Mucosa of rectum (tissue), 2 donors: ENCODE data around the gene TOR4A.
A peak's percentile ranks its signal among the peaks of the same experiment; 100 is the strongest.

Experiments
- H3K27ac ChIP-seq, 2 donors: one replicate each; pipeline ENCODE4 v1.7.0; 2013; ENCODE audit warnings: inconsistent platforms in 2 of 2, low read depth in 2 of 2, low read length in 2 of 2
- H3K27me3 ChIP-seq, 2 donors: one replicate each; pipeline ENCODE4 v1.7.0; 2013; ENCODE audit warnings: low read length in 2 of 2; ENCODE audit not compliant: control insufficient read depth in 2 of 2, insufficient read depth in 2 of 2
- H3K36me3 ChIP-seq, 2 donors: one replicate each; pipeline ENCODE4 v1.7.0; 2013; ENCODE audit warnings: low read length in 2 of 2; ENCODE audit not compliant: control insufficient read depth in 2 of 2, insufficient read depth in 2 of 2
- H3K4me1 ChIP-seq, 2 donors: one replicate each; pipeline ENCODE4 v1.7.0; 2013; ENCODE audit warnings: low read length in 2 of 2, mild to moderate bottlenecking in 1 of 2; ENCODE audit not compliant: control insufficient read depth in 2 of 2, insufficient read depth in 2 of 2
- H3K4me3 ChIP-seq, 2 donors: one replicate each; pipeline ENCODE4 v1.7.0; 2013; ENCODE audit warnings: low read length in 2 of 2
- H3K9ac ChIP-seq, 2 donors: one replicate each; pipeline ENCODE4 v1.7.0; 2013; ENCODE audit warnings: low read length in 2 of 2, low read depth in 1 of 2, mild to moderate bottlenecking in 1 of 2
- H3K9me3 ChIP-seq, 2 donors: one replicate each; pipeline ENCODE4 v1.7.0; 2013; ENCODE audit warnings: low read length in 2 of 2; ENCODE audit not compliant: control insufficient read depth in 2 of 2
- donor health status: healthy.
- donor health status: Normal muscosa, but diverticular disease.

TOR4A gene

GRCh38 chr9:137307255-137308056 lies 29.9 kb downstream of the TOR4A start:
- Histone ChIP-seq H3K27ac (peak overlapping the region; percentile 23 to 31), H3K4me1 (peaks cover 66 to 75% of the 10 kb centered on the region in 2 donors)

DNA sequence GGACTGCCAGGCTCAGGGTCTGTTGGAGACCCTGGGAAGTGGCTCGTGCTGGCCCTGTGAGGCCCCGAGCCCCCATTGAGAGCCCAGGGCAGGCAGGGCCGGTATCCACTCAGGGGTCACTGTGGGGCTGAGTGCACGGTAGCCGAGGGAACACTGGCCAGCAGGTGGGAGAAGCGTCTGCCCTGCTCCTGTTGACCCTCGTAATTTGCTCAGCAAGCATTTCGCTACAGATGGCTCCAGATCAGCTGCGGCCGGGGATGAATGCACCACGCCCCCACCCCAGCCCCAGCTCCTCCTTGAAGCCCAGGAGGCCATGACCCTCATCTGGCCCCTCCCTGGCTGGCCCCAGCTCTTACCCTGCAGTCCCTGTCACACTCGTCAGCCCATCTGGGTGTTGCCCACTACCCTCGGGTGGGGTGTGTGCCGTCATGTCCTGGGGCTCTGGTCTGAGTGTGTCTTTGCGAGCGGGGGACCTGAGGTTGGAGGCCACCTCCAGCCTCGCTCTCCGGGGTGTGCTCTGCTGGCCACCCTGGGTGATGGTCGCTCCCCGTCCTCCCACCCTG lies 30.6 kb downstream of the TOR4A start:
- Histone ChIP-seq H3K27ac (no peak overlapping the region), H3K9ac (no peak overlapping the region), H3K9me3 (no peaks in the 10 kb centered on the region), H3K36me3 (no peaks in the 10 kb centered on the region), H3K4me3 (no peak overlapping the region), H3K27me3 (no peaks in the 10 kb centered on the region), H3K4me1 (peaks cover 60 to 73% of the 10 kb centered on the region in 2 donors)

More at GRCh38 chr9:137307255-137308056, 29.9 kb downstream of the TOR4A start:
- no peaks in the 10 kb centered on the region for H3K27me3 ChIP-seq
- H3K36me3 ChIP-seq, result no peaks in the 10 kb centered on the region
- H3K9me3 ChIP-seq, result no peaks in the 10 kb centered on the region
- H3K4me3 ChIP-seq, result peak overlapping the region; percentile 52 to 57
- peak overlapping the region; percentile 32 to 91 for H3K9ac ChIP-seq

DNA sequence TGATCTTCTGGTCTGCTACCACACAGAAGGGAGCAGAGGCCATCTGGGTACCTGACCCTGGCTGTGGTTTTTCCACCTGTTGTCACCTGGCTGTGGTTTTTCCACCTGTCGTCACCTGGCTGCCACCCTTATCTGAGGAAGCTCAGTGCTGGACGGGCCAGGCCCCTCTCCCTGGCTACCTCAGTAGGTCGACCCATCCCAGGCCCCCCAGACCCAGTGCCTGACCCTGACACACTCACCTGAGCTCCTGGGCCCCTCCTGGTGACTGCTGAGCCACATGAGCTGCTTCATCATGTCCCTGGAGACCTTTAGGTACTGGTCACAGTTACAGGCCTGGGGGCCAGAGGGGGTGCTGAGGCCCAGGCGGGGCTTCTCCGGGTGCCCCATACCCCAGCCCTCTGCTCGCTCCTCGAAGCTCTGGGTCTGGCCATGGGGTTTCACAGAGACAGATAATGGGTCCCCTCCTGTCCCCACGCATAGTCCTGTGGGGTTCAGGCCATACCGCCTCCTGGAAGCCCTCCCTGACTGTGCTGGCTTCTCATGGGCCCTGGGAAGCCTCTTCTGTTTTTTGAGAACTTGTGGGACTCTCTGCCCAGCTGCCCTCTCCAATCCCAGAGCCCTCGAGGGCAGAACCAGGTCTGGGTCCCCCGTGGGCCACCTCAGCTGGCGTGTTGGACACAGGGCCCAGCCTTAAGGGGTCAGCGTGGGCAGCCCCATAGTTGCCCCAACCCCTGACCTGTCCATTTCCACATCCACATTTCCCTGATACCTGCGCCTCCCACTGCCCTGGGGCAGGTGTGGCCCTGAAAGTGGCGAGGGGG lies 32.1 kb downstream of the TOR4A start:
- no peaks in the 10 kb centered on the region for H3K36me3 ChIP-seq
- H3K4me3 ChIP-seq, result no peak overlapping the region
- no peaks in the 10 kb centered on the region for H3K9me3 ChIP-seq
- no peak overlapping the region for H3K9ac ChIP-seq
- H3K27me3 ChIP-seq, result no peaks in the 10 kb centered on the region
- H3K4me1 ChIP-seq, result peaks cover 46 to 58% of the 10 kb centered on the region in 2 donors
- peak overlapping the region; percentile 92 to 93 for H3K27ac ChIP-seq

GRCh38 chr9:137310189-137311052 lies 32.9 kb downstream of the TOR4A start:
- H3K9me3 ChIP-seq, result no peaks in the 10 kb centered on the region
- H3K4me1 ChIP-seq, result peaks cover 39 to 51% of the 10 kb centered on the region in 2 donors
- H3K27me3 ChIP-seq, result no peaks in the 10 kb centered on the region
- H3K4me3 ChIP-seq, result peak overlapping the region; percentile 7 to 37
- peak overlapping the region; percentile 56 to 79 for H3K9ac ChIP-seq
- peak overlapping the region; percentile 92 to 93 for H3K27ac ChIP-seq
- H3K36me3 ChIP-seq, result no peaks in the 10 kb centered on the region

GRCh38 chr9:137311171-137311985 lies 33.9 kb downstream of the TOR4A start:
- no peaks in the 10 kb centered on the region for H3K27me3 ChIP-seq

GRCh38 chr9:137311986-137312851 lies 34.7 kb downstream of the TOR4A start:
- Histone ChIP-seq H3K27ac (peak overlapping the region; percentile 92 to 93), H3K36me3 (no peaks in the 10 kb centered on the region), H3K9me3 (no peaks in the 10 kb centered on the region), H3K4me1 (peaks cover 26 to 38% of the 10 kb centered on the region in 2 donors), H3K9ac (peak overlapping the region; percentile 47 to 79), H3K27me3 (no peaks in the 10 kb centered on the region), H3K4me3 (peak overlapping the region in 1 of 2 donors; percentile 38)

More at GRCh38 chr9:137311171-137311985, 33.9 kb downstream of the TOR4A start:
- peak overlapping the region; percentile 56 to 79 for H3K9ac ChIP-seq
- no peaks in the 10 kb centered on the region for H3K36me3 ChIP-seq
- H3K27ac ChIP-seq, result peak overlapping the region; percentile 92 to 93
- H3K9me3 ChIP-seq, result no peaks in the 10 kb centered on the region
- peaks cover 32 to 43% of the 10 kb centered on the region in 2 donors for H3K4me1 ChIP-seq
- H3K4me3 ChIP-seq, result peak overlapping the region; percentile 7 to 38

DNA sequence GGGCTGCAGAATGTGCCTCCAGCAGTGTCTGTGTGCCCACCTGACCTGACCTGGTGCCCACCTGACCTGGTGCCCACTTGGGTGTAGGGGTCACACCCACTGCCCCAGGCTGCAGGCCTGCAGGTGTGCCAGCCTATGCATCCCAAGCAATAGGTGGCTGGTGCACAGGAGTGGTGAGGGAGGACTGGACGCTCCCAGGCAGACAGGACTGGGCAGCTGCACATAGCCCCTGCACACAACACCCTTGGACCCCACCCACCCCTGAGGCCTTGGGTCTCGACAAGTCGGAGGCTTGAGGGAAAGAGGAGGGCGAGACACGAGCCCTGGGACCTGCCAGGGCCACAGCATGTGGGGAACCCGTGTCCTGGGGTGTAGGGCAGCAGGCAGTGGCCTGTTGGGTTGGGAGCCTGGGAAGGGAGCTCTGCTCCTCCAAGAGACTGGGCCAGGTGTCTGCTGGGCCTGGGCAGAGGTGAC lies 35.4 kb downstream of the TOR4A start:
- H3K27me3 ChIP-seq, result no peaks in the 10 kb centered on the region
- H3K4me1 ChIP-seq, result peaks cover 21 to 33% of the 10 kb centered on the region in 2 donors
- H3K4me3 ChIP-seq, result no peak overlapping the region
- no peaks in the 10 kb centered on the region for H3K9me3 ChIP-seq
- H3K9ac ChIP-seq, result no peak overlapping the region
- no peaks in the 10 kb centered on the region for H3K36me3 ChIP-seq
- peak overlapping the region; percentile 48 to 93 for H3K27ac ChIP-seq

DNA sequence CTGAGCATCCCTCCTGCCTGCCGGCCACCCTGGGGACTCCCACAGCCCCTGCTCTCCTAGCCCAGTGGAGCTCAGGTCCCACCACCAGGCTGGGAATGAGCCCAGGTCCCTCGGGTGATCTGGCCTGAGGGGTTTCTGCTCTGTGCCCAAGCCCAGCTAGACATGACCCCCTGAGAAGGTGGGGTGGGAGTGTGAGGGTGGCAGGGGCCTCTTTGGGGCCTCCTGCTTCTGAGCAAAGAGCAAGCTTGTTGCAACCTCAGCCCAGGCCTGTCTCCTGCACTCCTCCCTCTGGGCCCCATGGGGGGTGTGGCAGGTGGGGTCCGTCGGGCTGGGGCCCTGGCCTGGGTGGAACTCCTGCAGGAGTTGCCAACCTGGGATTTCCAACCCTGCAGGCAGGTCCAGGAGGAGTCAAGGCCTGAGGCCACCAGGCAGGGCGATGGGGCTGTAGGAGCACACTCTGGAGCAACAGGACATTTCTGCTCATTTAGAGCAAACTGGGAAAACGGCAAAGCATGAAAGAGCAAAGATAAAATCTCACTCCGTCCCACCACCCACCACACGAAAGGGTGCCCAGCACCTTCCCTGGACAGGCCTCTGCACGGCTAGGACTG lies 35.9 kb downstream of the TOR4A start:
- Histone ChIP-seq H3K27ac (no peak overlapping the region), H3K4me3 (no peak overlapping the region), H3K9me3 (no peaks in the 10 kb centered on the region), H3K36me3 (no peaks in the 10 kb centered on the region), H3K4me1 (peaks cover 21 to 29% of the 10 kb centered on the region in 2 donors), H3K9ac (no peak overlapping the region), H3K27me3 (no peaks in the 10 kb centered on the region)
